ENCODE results near the gene GNPNAT1.
A peak's percentile ranks its signal among the peaks of the same experiment; 100 is the strongest.

Gene GNPNAT1

DNA sequence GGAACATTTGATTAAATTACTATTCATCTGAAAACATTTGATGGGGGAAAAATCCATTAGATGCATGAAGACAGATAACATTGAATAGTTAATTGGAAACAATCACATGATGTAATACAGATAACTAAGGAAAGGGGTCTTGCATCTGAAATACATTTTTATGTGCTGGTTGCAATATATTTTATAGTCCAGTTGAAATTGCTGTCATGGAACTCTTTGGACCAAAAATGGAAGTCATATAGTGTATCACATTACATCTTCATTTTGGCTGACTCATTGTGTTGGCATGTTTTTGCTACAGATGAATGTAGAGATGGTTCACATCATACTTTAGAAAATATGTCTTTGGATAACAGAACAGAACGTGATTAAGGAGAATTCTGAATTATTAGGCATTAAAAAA lies 43.0 kb upstream of the GNPNAT1 start:
- no peak for TF ChIP-seq CTCF (IDR thresholded peaks at IDR 0.05; ENCODE audit: low read depth, low read length, missing control alignments)
- in situ Hi-C loops (cut with HindIII; ENCODE audit: low pct_ligation_motif_present, low sequenced_read_pairs) = no loop called here
- peak overlapping the region; percentile 89 for H3K27ac ChIP-seq
- no peak overlapping the region for H3K4me3 ChIP-seq (ENCODE audit: low read depth, low read length)
- no peaks in the 10 kb centered on the region for H3K36me3 ChIP-seq (replicated peaks)
- no peaks in the 10 kb centered on the region for H3K27me3 ChIP-seq (replicated peaks)
- peak; percentile 92 for DNase-seq

GRCh38 chr14:52833891-52834290 lies 42.5 kb upstream of the GNPNAT1 start:
- Histone ChIP-seq H3K36me3 (replicated peaks) (no peaks in the 10 kb centered on the region), H3K4me3 (ENCODE audit: low read depth, low read length) (no peak overlapping the region), H3K27me3 (replicated peaks) (no peaks in the 10 kb centered on the region), H3K27ac (peak overlapping the region; percentile 41)
- DNase-seq = no peak
- no peak for TF ChIP-seq CTCF (IDR thresholded peaks at IDR 0.05; ENCODE audit: low read depth, low read length, missing control alignments)
- in situ Hi-C loops (cut with HindIII; ENCODE audit: low pct_ligation_motif_present, low sequenced_read_pairs) = no loop called here

DNA sequence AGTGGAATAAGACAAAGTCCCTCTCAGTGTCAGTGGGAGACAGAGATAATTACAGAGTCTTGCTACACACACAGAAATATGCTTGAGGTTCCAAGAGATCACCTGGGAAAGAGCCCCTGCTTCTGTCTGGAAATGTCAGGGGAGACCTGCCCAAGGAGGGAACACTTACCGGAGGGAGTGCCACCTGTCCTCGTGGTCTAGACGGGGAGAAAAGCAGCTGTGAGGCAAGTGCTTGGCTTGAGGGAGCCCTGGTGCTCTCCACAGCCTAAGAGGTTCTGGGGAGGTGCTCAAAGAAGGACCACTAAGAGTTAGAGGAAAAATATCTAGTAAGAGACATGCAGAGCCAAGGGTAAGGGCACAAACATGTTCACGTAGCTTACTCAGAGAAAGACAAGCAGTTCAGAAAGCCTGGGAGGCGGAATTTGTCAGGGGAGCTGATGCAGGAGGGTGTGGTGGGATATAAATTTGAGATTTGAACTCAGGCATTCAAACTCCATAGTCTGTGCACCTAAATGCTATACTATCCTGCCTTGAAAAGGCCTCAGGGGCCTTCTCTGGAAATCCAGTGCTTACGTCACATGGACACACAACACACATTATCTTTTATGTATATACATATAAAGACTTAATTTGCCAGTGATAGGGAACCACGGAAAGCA lies 38.2 kb upstream of the GNPNAT1 start:
- Histone ChIP-seq H3K36me3 (replicated peaks) (no peaks in the 10 kb centered on the region), H3K27ac (no peak overlapping the region), H3K27me3 (replicated peaks) (no peaks in the 10 kb centered on the region), H3K4me3 (ENCODE audit: low read depth, low read length) (no peak overlapping the region)
- no peak for DNase-seq
- TF ChIP-seq CTCF (IDR thresholded peaks at IDR 0.05; ENCODE audit: low read depth, low read length, missing control alignments) = no peak
- in situ Hi-C loops (cut with HindIII; ENCODE audit: low pct_ligation_motif_present, low sequenced_read_pairs) = no loop called here

DNA sequence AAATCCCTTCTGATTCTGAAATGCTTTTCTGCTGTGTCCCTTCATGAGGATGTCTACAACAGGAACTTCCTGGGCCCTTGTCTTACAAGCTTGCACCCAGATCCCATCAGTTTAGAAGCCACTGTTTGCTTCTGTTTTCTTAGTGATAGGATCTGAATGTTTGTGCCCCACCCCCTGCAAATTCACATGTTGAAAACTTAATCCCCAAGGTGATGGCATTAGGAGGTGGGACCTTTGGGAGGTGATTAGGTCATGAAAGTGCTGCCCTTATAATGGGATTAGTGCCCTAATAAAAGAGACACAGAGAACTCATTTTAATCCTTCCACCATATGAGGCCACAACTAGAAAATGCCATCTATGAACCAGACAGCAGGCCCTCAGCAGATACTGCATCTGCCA lies 36.0 kb upstream of the GNPNAT1 start:
- Histone ChIP-seq H3K27ac (no peak overlapping the region), H3K4me3 (ENCODE audit: low read depth, low read length) (no peak overlapping the region), H3K36me3 (replicated peaks) (no peaks in the 10 kb centered on the region), H3K27me3 (replicated peaks) (no peaks in the 10 kb centered on the region)
- in situ Hi-C loops (cut with HindIII; ENCODE audit: low pct_ligation_motif_present, low sequenced_read_pairs) = no loop called here
- DNase-seq = no peak
- TF ChIP-seq CTCF (IDR thresholded peaks at IDR 0.05; ENCODE audit: low read depth, low read length, missing control alignments) = no peak

- no peak for DNase-seq
- no peak overlapping the region for H3K27ac ChIP-seq
- H3K27me3 ChIP-seq (replicated peaks) = no peaks in the 10 kb centered on the region
- in situ Hi-C loops (cut with HindIII; ENCODE audit: low pct_ligation_motif_present, low sequenced_read_pairs) = no loop called here
- no peak overlapping the region for H3K4me3 ChIP-seq (ENCODE audit: low read depth, low read length)
- TF ChIP-seq CTCF (IDR thresholded peaks at IDR 0.05; ENCODE audit: low read depth, low read length, missing control alignments) = no peak
- H3K36me3 ChIP-seq (replicated peaks) = no peaks in the 10 kb centered on the region
Measured at GRCh38 chr14:52825085-52825484, 33.7 kb upstream of the GNPNAT1 start.

GRCh38 chr14:52824462-52824861 lies 33.1 kb upstream of the GNPNAT1 start:
- no peak overlapping the region for H3K4me3 ChIP-seq (ENCODE audit: low read depth, low read length)
- TF ChIP-seq CTCF (IDR thresholded peaks at IDR 0.05; ENCODE audit: low read depth, low read length, missing control alignments) = no peak
- in situ Hi-C loops (cut with HindIII; ENCODE audit: low pct_ligation_motif_present, low sequenced_read_pairs) = no loop called here

More at GRCh38 chr14:52824462-52824861, 33.1 kb upstream of the GNPNAT1 start:
- no peak overlapping the region for H3K27ac ChIP-seq
- H3K36me3 ChIP-seq (replicated peaks) = no peaks in the 10 kb centered on the region
- DNase-seq = no peak
- no peaks in the 10 kb centered on the region for H3K27me3 ChIP-seq (replicated peaks)

Data from brain microvascular endothelial cell (primary cell).